IMR-90 (cell line): ENCODE data around the gene G3BP1. TPM values are rescaled to one million over a fixed set of nuclear protein-coding genes. Genes with fewer than 3 reads are reported as not detected.

Experiments used
- ATAC-seq: fragments of 200-7000 bp; cut with Tn5 transposase; 2 replicates; pipeline ENCODE4 v1.9.1; 2020; ENCODE audit warnings: low read depth, mild to moderate bottlenecking, moderate library complexity
- BruUV-seq: library from RNA; stranded (reverse); fragments of 400-500 nt; replicated peaks from 2 replicates; lab custom pipeline; 2021; lab: Mats Ljungman, UMichigan
- CTCF ChIA-PET: fragments of 300-600 bp; formaldehyde crosslinking; extraction: SDS; loops from one replicate; lab custom pipeline; 2021; ENCODE audit warnings: antibody characterized with exemption; lab: Yijun Ruan, JAX
- POLR2A ChIA-PET: fragments of 300-600 bp; sonication (Branson Sonifier 250); formaldehyde crosslinking; loops from one replicate; lab custom pipeline; 2022; ENCODE audit warnings: antibody characterized with exemption; ENCODE audit not compliant: unreplicated experiment; lab: Charles Lee
- DNase-seq: peaks from one replicate; pipeline ENCODE4 v3.0.0; 2013
- H2AFZ ChIP-seq: replicated peaks from 2 replicates; pipeline ENCODE3; 2013; ENCODE audit warnings: low read length, mild to moderate bottlenecking; ENCODE audit not compliant: poor library complexity
- H2AK5ac ChIP-seq: 2 replicates; pipeline ENCODE4 v1.6.1; 2013; ENCODE audit warnings: low read depth, low read length, inconsistent platforms
- H2AK9ac ChIP-seq: replicated peaks from 2 replicates; pipeline ENCODE3; 2013; ENCODE audit warnings: mild to moderate bottlenecking, low read depth, low read length, moderate library complexity; ENCODE audit not compliant: poor library complexity
- H2BK120ac ChIP-seq: 2 replicates; pipeline ENCODE4 v1.6.1; 2013; ENCODE audit warnings: low read depth, low read length, inconsistent platforms
- H2BK15ac ChIP-seq: 3 replicates; pipeline ENCODE4 v1.6.1; 2013; ENCODE audit warnings: low read depth, low read length, inconsistent platforms
- H2BK20ac ChIP-seq: 2 replicates; pipeline ENCODE4 v1.6.1; 2013; ENCODE audit warnings: low read depth, mild to moderate bottlenecking, inconsistent platforms, low read length, moderate library complexity
- H2BK5ac ChIP-seq: 2 replicates; pipeline ENCODE4 v1.6.1; 2013; ENCODE audit warnings: mild to moderate bottlenecking, low read depth, low read length, inconsistent platforms; ENCODE audit not compliant: poor library complexity, severe bottlenecking
- H3K14ac ChIP-seq: replicated peaks from 2 replicates; pipeline ENCODE4 v1.6.1; 2013; ENCODE audit warnings: low read depth, low read length, inconsistent platforms
- H3K18ac ChIP-seq: 2 replicates; pipeline ENCODE4 v1.6.1; 2013; ENCODE audit warnings: low read depth, low read length, control low read depth
- H3K23ac ChIP-seq: 2 replicates; pipeline ENCODE4 v1.6.1; 2013; ENCODE audit warnings: low read depth, low read length, inconsistent platforms
- H3K27ac ChIP-seq: 2 replicates; pipeline ENCODE4 v1.5.1; 2013; ENCODE audit warnings: mild to moderate bottlenecking, control low read depth, low read length; ENCODE audit not compliant: insufficient read depth
- H3K27me3 ChIP-seq: 2 replicates; pipeline ENCODE4 v1.6.1; 2013; ENCODE audit warnings: low read length; ENCODE audit not compliant: control insufficient read depth, insufficient read depth
- H3K36me3 ChIP-seq: 2 replicates; pipeline ENCODE4 v1.6.1; 2013; ENCODE audit warnings: low read length, mixed read lengths; ENCODE audit not compliant: control insufficient read depth, insufficient read depth
- H3K4ac ChIP-seq: 2 replicates; pipeline ENCODE4 v1.6.1; 2013; ENCODE audit warnings: low read depth, low read length, inconsistent platforms
- H3K4me1 ChIP-seq: 2 replicates; pipeline ENCODE4 v1.6.1; 2013; ENCODE audit warnings: low read length, mixed read lengths; ENCODE audit not compliant: control insufficient read depth, insufficient read depth
- H3K4me2 ChIP-seq: 2 replicates; pipeline ENCODE4 v1.6.1; 2013; ENCODE audit warnings: low read depth, mild to moderate bottlenecking, control low read depth, low read length, moderate library complexity
- H3K4me3 ChIP-seq: 2 replicates; pipeline ENCODE4 v1.5.1; 2013; ENCODE audit warnings: low read depth, mild to moderate bottlenecking, control low read depth, low read length, moderate library complexity; ENCODE audit not compliant: insufficient read depth
- H3K56ac ChIP-seq: 2 replicates; pipeline ENCODE4 v1.6.1; 2013; ENCODE audit warnings: low read length, inconsistent platforms; ENCODE audit not compliant: insufficient read depth; ENCODE audit errors: extremely low read depth
- H3K79me1 ChIP-seq, 2 experiments: 2 replicates each; pipeline ENCODE4 v1.6.1; 2013; ENCODE audit warnings: low read length in 2 of 2, inconsistent platforms in 1 of 2, low read depth in 1 of 2
- H3K9ac ChIP-seq: 2 replicates; pipeline ENCODE4 v1.6.1; 2013; ENCODE audit warnings: low read depth, low read length, control low read depth
- H3K9me1 ChIP-seq: 2 replicates; pipeline ENCODE4 v1.6.1; 2013; ENCODE audit warnings: low read length, inconsistent platforms; ENCODE audit not compliant: insufficient read depth
- H3K9me3 ChIP-seq: 2 replicates; pipeline ENCODE4 v1.6.1; 2013; ENCODE audit warnings: low read length; ENCODE audit not compliant: control insufficient read depth, insufficient read depth
- H4K20me1 ChIP-seq: 2 replicates; pipeline ENCODE4 v1.6.1; 2013; ENCODE audit warnings: low read length, inconsistent platforms; ENCODE audit not compliant: insufficient read depth
- H4K5ac ChIP-seq: 2 replicates; pipeline ENCODE4 v1.6.1; 2013; ENCODE audit warnings: mild to moderate bottlenecking, low read depth, low read length, control low read depth
- H4K8ac ChIP-seq, 2 experiments: 2 replicates each; pipeline ENCODE4 v1.6.1; 2013; ENCODE audit warnings: low read depth in 2 of 2, low read length in 2 of 2, control low read depth in 1 of 2, inconsistent platforms in 1 of 2
- H4K91ac ChIP-seq: 2 replicates; pipeline ENCODE4 v1.6.1; 2013; ENCODE audit warnings: low read depth, low read length, inconsistent platforms; ENCODE audit not compliant: insufficient read depth
- BHLHE40 ChIP-seq: fragments of 150-350 bp; IDR thresholded peaks from 2 replicates; pipeline ENCODE4 v1.6.1; 2016; ENCODE audit warnings: mild to moderate bottlenecking, low read depth, low read length
- CEBPB ChIP-seq: IDR thresholded peaks from 2 replicates; pipeline ENCODE4 v1.6.1; 2012; ENCODE audit warnings: low read depth, low read length, improper control_type of control experiment
- CHD1 ChIP-seq: IDR thresholded peaks from 2 replicates; pipeline ENCODE4 v1.6.1; 2012; ENCODE audit warnings: low read depth, low read length, improper control_type of control experiment
- CTCF ChIP-seq: conservative IDR thresholded peaks from 2 replicates; pipeline ENCODE4 v1.5.1; 2012; ENCODE audit warnings: mild to moderate bottlenecking, low read depth, low read length, improper control_type of control experiment
- ELK1 ChIP-seq: fragments of 150-350 bp; IDR thresholded peaks from 2 replicates; pipeline ENCODE4 v1.6.1; 2016; ENCODE audit warnings: low read depth, mild to moderate bottlenecking, low read length, moderate library complexity, borderline replicate concordance
- FOS ChIP-seq: fragments of 150-350 bp; IDR thresholded peaks from 2 replicates; pipeline ENCODE4 v1.6.1; 2016; ENCODE audit warnings: low read depth, low read length
- MAFK ChIP-seq: IDR thresholded peaks from 2 replicates; pipeline ENCODE4 v1.6.1; 2012; ENCODE audit warnings: low read depth, low read length, improper control_type of control experiment
- MAZ ChIP-seq: IDR thresholded peaks from 2 replicates; pipeline ENCODE4 v1.6.1; 2012; ENCODE audit warnings: low read depth, mild to moderate bottlenecking, low read length, improper control_type of control experiment, moderate library complexity, borderline replicate concordance
- MXI1 ChIP-seq: IDR thresholded peaks from 2 replicates; pipeline ENCODE4 v1.6.1; 2012; ENCODE audit warnings: low read depth, mild to moderate bottlenecking, low read length, moderate library complexity, borderline replicate concordance
- NFE2L2 ChIP-seq: fragments of 150-350 bp; IDR thresholded peaks from 2 replicates; pipeline ENCODE4 v1.6.1; 2016; ENCODE audit warnings: low read depth, mild to moderate bottlenecking, low read length
- POLR2A ChIP-seq: IDR thresholded peaks from 2 replicates; pipeline ENCODE4 v1.6.1; 2012; ENCODE audit warnings: mild to moderate bottlenecking, low read depth, low read length
- RAD21 ChIP-seq: IDR thresholded peaks from 2 replicates; pipeline ENCODE4 v1.6.1; 2012; ENCODE audit warnings: low read length, improper control_type of control experiment
- RCOR1 ChIP-seq: IDR thresholded peaks from 2 replicates; pipeline ENCODE4 v1.6.1; 2012; ENCODE audit warnings: mild to moderate bottlenecking, low read length, improper control_type of control experiment; ENCODE audit not compliant: insufficient replicate concordance
- RFX5 ChIP-seq: IDR thresholded peaks from 2 replicates; pipeline ENCODE4 v1.8.0; 2012; ENCODE audit warnings: low read depth, mild to moderate bottlenecking, low read length, moderate library complexity
- SMC3 ChIP-seq: fragments of 150-350 bp; IDR thresholded peaks from 2 replicates; pipeline ENCODE4 v1.6.1; 2016; ENCODE audit warnings: low read depth, mild to moderate bottlenecking, antibody characterized with exemption, low read length, moderate library complexity
- USF2 ChIP-seq: fragments of 150-350 bp; IDR thresholded peaks from 2 replicates; pipeline ENCODE4 v1.6.1; 2017; ENCODE audit warnings: mild to moderate bottlenecking, antibody characterized with exemption, low read length, low read depth
- WGBS, 2 experiments: methylation state at CpG; one replicate each; pipeline versions ENCODE4 v1.1.5 to v1.1.7; 2013; ENCODE audit warnings: missing lambda C conversion rate in 2 of 2; ENCODE audit not compliant: insufficient read length in 1 of 2; ENCODE audit errors: extremely low coverage in 2 of 2; 5-methylcytosine and 5-hydroxymethylcytosine counted together
- dilution Hi-C: fragments of 300-500 bp; cut with HindIII; formaldehyde crosslinking; loops from one replicate; pipeline ENCODE4 v1.14.3; 2018; ENCODE audit warnings: low sequenced_read_pairs; ENCODE audit not compliant: unreplicated experiment
- in situ Hi-C: fragments of 300-500 bp; cut with MboI; formaldehyde crosslinking; loops from 3 replicates; pipeline ENCODE4 v1.14.3; 2019; ENCODE audit warnings: low sequenced_read_pairs, inconsistent platforms, mixed read lengths
- intact Hi-C: fragments of 100-400 bp; cut with micrococcal nuclease; formaldehyde crosslinking; loops from 2 replicates; pipeline ENCODE4 v1.10.0; 2022
- polyA plus RNA-seq, 3 experiments: library from polyadenylated mRNA; depleted of rRNA; stranded (reverse); fragments of >200 nt; gene quantifications; 2 replicates each; pipeline ENCODE4 v1.2.3, GENCODE V29; 2012; ENCODE audit warnings: low replicate concordance in 1 of 3
- total RNA-seq: library from RNA; depleted of rRNA; stranded (reverse); fragments of >200 nt; gene quantifications from 2 replicates; pipeline ENCODE4 v1.2.3, GENCODE V29; 2012

Gene G3BP1
- total and polyA plus RNA-seq, 2 of the 4 experiments (the other 2 are of a cell fraction), result 40.2 to 482 TPM

- Histone ChIP-seq H3K4me3 (no peak overlapping the region), H3K4ac (no peak overlapping the region), H4K20me1 (peaks cover 33% of the 10 kb centered on the region), H4K8ac (no peak overlapping the region), H3K9ac (no peak overlapping the region), H3K79me1 (peaks cover 17 to 51% of the 10 kb centered on the region in 2 experiments), H3K56ac (no peak overlapping the region), H2BK20ac (no peak overlapping the region), H2BK5ac (no peak overlapping the region), H3K4me1 (peaks cover 1% of the 10 kb centered on the region; the same call in 1 of the 2 replicates), H3K18ac (no peak overlapping the region), H3K14ac (no peak overlapping the region), H3K27me3 (no peaks in the 10 kb centered on the region), H4K5ac (no peak overlapping the region), H3K23ac (no peak overlapping the region), H2BK120ac (no peak overlapping the region), H3K9me1 (peaks cover 3% of the 10 kb centered on the region), H2AK5ac (no peak overlapping the region), H3K36me3 (peaks cover 45% of the 10 kb centered on the region), H2BK15ac (no peak overlapping the region), H3K9me3 (no peaks in the 10 kb centered on the region), H2AFZ (no peak overlapping the region), H3K27ac (no peak overlapping the region), H3K4me2 (no peak overlapping the region), H4K91ac (no peak overlapping the region), H2AK9ac (no peak overlapping the region)
- ChIA-PET POLR2A (interaction anchor here (0.6 kb wide), 1 partner anchor 401 kb away, joined by 3 read pairs; no protein-coding TSS in a partner anchor), CTCF (no interaction called here)
- intact Hi-C loops (no loop called here), in situ Hi-C loops (no loop called here), dilution Hi-C loops (no loop called here)
- DNase-seq (no peak), ATAC-seq (no peak)
- BruUV-seq, result no TSS peak
- WGBS, 2 experiments, result 100% methylated on average over 1 of the region's 2 CpGs; no CpG with 5 or more reads in 1 of the 2 experiments
- TF ChIP-seq CTCF, result no peak
- no peak for TF ChIP-seq RFX5
- TF ChIP-seq FOS, result no peak
- no peak for TF ChIP-seq NFE2L2
- TF ChIP-seq CHD1, result no peak
- TF ChIP-seq CEBPB, result no peak
- no peak for TF ChIP-seq MAZ
- no peak for TF ChIP-seq RCOR1
- TF ChIP-seq MAFK, result no peak
- TF ChIP-seq USF2, result no peak
- TF ChIP-seq POLR2A, result no peak
- TF ChIP-seq MXI1, result no peak
- TF ChIP-seq RAD21, result no peak
- TF ChIP-seq BHLHE40, result no peak
- no peak for TF ChIP-seq SMC3
- TF ChIP-seq ELK1, result no peak
These were observed 28.8 kb downstream of the G3BP1 start for GRCh38 chr5:151800532-151800931.
